Measurements from ENCODE around the gene FOXN3. TPM values are rescaled to one million over a fixed set of nuclear protein-coding genes. Genes with fewer than 3 reads are reported as not detected.

Gene FOXN3
- total RNA-seq, 1 experiment from 2014 or later, result 125 TPM

- Histone ChIP-seq H3K23me2 (ENCODE audit: insufficient read length, low read depth, low read length, poor library complexity, severe bottlenecking) (no peaks in the 10 kb centered on the region), H4K91ac (ENCODE audit: insufficient read length, low read depth, low read length) (no peak overlapping the region), H3K56ac (ENCODE audit: insufficient read length, low read depth, low read length) (no peak overlapping the region), H4K20me1 (ENCODE audit: control insufficient read depth, insufficient read depth, insufficient read length) (peaks cover 2% of the 10 kb centered on the region), H3K14ac (ENCODE audit: insufficient read depth, low read length) (no peak overlapping the region), H3K9ac (ENCODE audit: extremely low read depth, insufficient read length, low read length) (no peak overlapping the region), H2BK20ac (ENCODE audit: low read depth, low read length, poor library complexity, severe bottlenecking) (no peak overlapping the region), H2BK120ac (ENCODE audit: low read depth, low read length, poor library complexity, severe bottlenecking) (no peak overlapping the region), H3K4me2 (ENCODE audit: insufficient read depth, insufficient read length, low read length) (no peak overlapping the region), H3K18ac (ENCODE audit: insufficient read length, low read depth, low read length) (no peak overlapping the region), H3K79me1 (ENCODE audit: insufficient read depth, low read depth, low read length, poor library complexity, severe bottlenecking) (peaks cover 9% of the 10 kb centered on the region), H3K27ac (ENCODE audit: insufficient read length, low read depth, low read length) (no peak overlapping the region), H2BK15ac (ENCODE audit: low read depth, low read length) (no peak overlapping the region), H3K79me2 (ENCODE audit: insufficient read depth, low read length) (peaks cover 5% of the 10 kb centered on the region; the same call in 1 of the 2 replicates), H2AK5ac (ENCODE audit: insufficient read length, low read length) (no peak overlapping the region), H2AFZ (ENCODE audit: low read length) (no peak overlapping the region), H2BK5ac (ENCODE audit: insufficient read length, low read length) (no peak overlapping the region), H4K8ac (replicated peaks; ENCODE audit: insufficient read length, low read depth, low read length) (no peak overlapping the region), H3K23ac (ENCODE audit: insufficient read length, low read depth, low read length) (no peak overlapping the region), H3T11ph (ENCODE audit: low read length) (no peak overlapping the region), H3K9me3 (ENCODE audit: control insufficient read depth, low read depth, low read length) (no peaks in the 10 kb centered on the region), H3K27me3 (ENCODE audit: insufficient read depth, low read length) (no peaks in the 10 kb centered on the region), H4K5ac (ENCODE audit: insufficient read length, low read depth, low read length) (no peak overlapping the region), H2BK12ac (ENCODE audit: insufficient read length, low read depth, low read length) (no peak overlapping the region), H3K4me1 (ENCODE audit: insufficient read depth, low read length) (peaks cover 16% of the 10 kb centered on the region; the same call in 1 of the 2 replicates), H3K4ac (ENCODE audit: low read depth, low read length) (no peak overlapping the region)
- no peak for DNase-seq
- H3K27me3 Mint-ChIP-seq (ENCODE audit: low read depth), result no peaks in the 10 kb centered on the region
- H3K27ac Mint-ChIP-seq, result peak overlapping the region in 2 of 3 experiments; percentile 1 to 20; a peak in 2 of 7 replicates
- H3K9me3 Mint-ChIP-seq, result peaks cover 0 to 3% of the 10 kb centered on the region in 2 experiments; a peak in 2 of 5 replicates
- no CpG with 5 or more reads among the region's 3 CpGs for WGBS (ENCODE audit: extremely low coverage, insufficient read length, low lambda C conversion rate)
- no peak overlapping the region for H3K4me3 Mint-ChIP-seq
- H3K36me3 Mint-ChIP-seq (ENCODE audit: insufficient read depth in 1 of 3, low read depth in 3 of 3), result peaks cover 5 to 17% (median 11%) of the 10 kb centered on the region in 3 experiments; a peak in 5 of 7 replicates
- H3K4me1 Mint-ChIP-seq, result peaks cover 37 to 38% of the 10 kb centered on the region in 2 experiments
- TF ChIP-seq CTCF (conservative IDR thresholded peaks at IDR 0.05), result no peak
Measured at GRCh38 chr14:89247457-89248122, 169.4 kb downstream of the FOXN3 start.
